ENCODE data around the gene RCOR2. TPM values are rescaled to one million over a fixed set of nuclear protein-coding genes. Genes with fewer than 3 reads are reported as not detected.

Gene RCOR2
- total RNA-seq: 7.8 and 8.4 TPM in 2 replicates

GRCh38 chr11:63916837-63917691, at the start of gene RCOR2:
TSS of gene RCOR2 (minus strand) at chr11:63917164. CDS start at chr11:63916456, 708 bp downstream.

GRCh38 chr11:63938479-63939396, 21.8 kb upstream of the RCOR2 start, which contains the start of gene NAA40:
TSS of gene NAA40 (plus strand) at chr11:63939002. CDS start at chr11:63939097, 95 bp downstream.

Other genes starting within 250 kb of the RCOR2 start
- gene ATL3, start 245.8 kb downstream of the RCOR2 start, total RNA-seq: 66.2 and 71.3 TPM in 2 replicates
- 117 and 135 TPM in 2 replicates for gene RTN3, start 235.7 kb downstream of the RCOR2 start, total RNA-seq
- gene ZFTA, start 148.4 kb downstream of the RCOR2 start, total RNA-seq: 34.9 and 35.2 TPM in 2 replicates
- gene SPINDOC, start 103.7 kb downstream of the RCOR2 start, total RNA-seq: 17.3 and 29.2 TPM in 2 replicates
- gene MARK2, start 78.1 kb downstream of the RCOR2 start, total RNA-seq: 12.7 and 14.0 TPM in 2 replicates
- 7.9 and 11.3 TPM in 2 replicates for gene NAA40, start 21.8 kb upstream of the RCOR2 start, total RNA-seq
- gene COX8A, start 57.5 kb upstream of the RCOR2 start, total RNA-seq: 324 and 331 TPM in 2 replicates
- 83.1 and 89.2 TPM in 2 replicates for gene OTUB1, start 69.3 kb upstream of the RCOR2 start, total RNA-seq
- 0.12 and 0.60 TPM in 2 replicates for gene FLRT1, start 118.8 kb upstream of the RCOR2 start, total RNA-seq
- gene MACROD1, start 248.9 kb upstream of the RCOR2 start, total RNA-seq: 24.4 and 39.9 TPM in 2 replicates